ENCODE data around the gene CTAG1A. TPM values are rescaled to one million over a fixed set of nuclear protein-coding genes. Genes with fewer than 3 reads are reported as not detected.

The CTAG1A gene
- total and polyA plus RNA-seq, 2 donors (not counting 1 experiment from before 2014, with no cell fraction given) = not detected

- H3K79me2 ChIP-seq (ENCODE audit: control insufficient read depth, insufficient read depth, low read length) = no peaks in the 10 kb centered on the region
- H3K9ac ChIP-seq (ENCODE audit: low read length) = no peak overlapping the region
- H3K27ac ChIP-seq (ENCODE audit: low read length in 2 of 2) = no peak overlapping the region
- no peaks in the 10 kb centered on the region for H4K20me1 ChIP-seq (ENCODE audit: control insufficient read depth, insufficient read depth, low read length, poor library complexity, severe bottlenecking)
- H3K4me3 ChIP-seq (ENCODE audit: control extremely low read depth in 1 of 5, extremely low read depth in 1 of 5, insufficient read depth in 1 of 5, low read depth in 2 of 5, low read length in 4 of 5) = no peak overlapping the region
- no peaks in the 10 kb centered on the region for H3K36me3 ChIP-seq (replicated peaks in 1 of 2; ENCODE audit: control extremely low read depth in 1 of 2, control insufficient read depth in 1 of 2, extremely low read depth in 1 of 2, insufficient read depth in 2 of 2, low read length in 1 of 2)
- H3K9me3 ChIP-seq (ENCODE audit: control extremely low read depth in 1 of 3, control insufficient read depth in 2 of 3, insufficient read depth in 1 of 3, low read length in 2 of 3) = peaks cover 0 to 11% (median 0%) of the 10 kb centered on the region in 3 donors
- intact Hi-C loops (cut with micrococcal nuclease) = no loop called here
- no peak overlapping the region for H3K27ac Mint-ChIP-seq
- no peak overlapping the region for H3K4me3 Mint-ChIP-seq
- POLR2A ChIA-PET = no interaction called here
- CTCF ChIA-PET = no interaction called here
- no peak for ATAC-seq (ENCODE audit: low read depth)
- DNase-seq = no peak
- no peaks in the 10 kb centered on the region for H3K9me3 Mint-ChIP-seq (ENCODE audit: insufficient read depth)
- no peaks in the 10 kb centered on the region for H3K4me1 ChIP-seq (ENCODE audit: control insufficient read depth in 2 of 2, insufficient read depth in 2 of 2, low read length in 2 of 2)
- no peak overlapping the region for H3K4me2 ChIP-seq (replicated peaks; ENCODE audit: low read depth, low read length, poor library complexity, severe bottlenecking)
- TF ChIP-seq EZH2 (IDR thresholded peaks at IDR 0.05; ENCODE audit: borderline replicate concordance, insufficient read depth, low read depth, low read length, poor library complexity, severe bottlenecking) = no peak
- no peak for TF ChIP-seq CTCF (IDR thresholded peaks at IDR 0.05)
- H2AFZ ChIP-seq (ENCODE audit: insufficient read depth, low read depth, low read length, poor library complexity, severe bottlenecking) = no peak overlapping the region
- peaks cover 12% of the 10 kb centered on the region for H3K27me3 Mint-ChIP-seq
- no peaks in the 10 kb centered on the region for H3K27me3 ChIP-seq (replicated peaks in 1 of 4; ENCODE audit: control extremely low read depth in 1 of 4, control insufficient read depth in 3 of 4, insufficient read depth in 4 of 4, low read length in 3 of 4)
- WGBS (ENCODE audit: insufficient coverage) = no CpG with 5 or more reads among the region's 3 CpGs
- no peaks in the 10 kb centered on the region for H3K4me1 Mint-ChIP-seq
Measured at GRCh38 chrX:154596290-154596929, 11.5 kb downstream of the CTAG1A start.

GRCh38 chrX:154597221-154597620 is 12.3 kb downstream of the CTAG1A start:
- Histone ChIP-seq H3K4me2 (replicated peaks; ENCODE audit: low read depth, low read length, poor library complexity, severe bottlenecking) (no peak overlapping the region), H3K36me3 (replicated peaks in 1 of 2; ENCODE audit: control extremely low read depth in 1 of 2, control insufficient read depth in 1 of 2, extremely low read depth in 1 of 2, insufficient read depth in 2 of 2, low read length in 1 of 2) (no peaks in the 10 kb centered on the region), H3K9ac (ENCODE audit: low read length) (no peak overlapping the region), H3K4me3 (ENCODE audit: control extremely low read depth in 1 of 5, extremely low read depth in 1 of 5, insufficient read depth in 1 of 5, low read depth in 2 of 5, low read length in 4 of 5) (no peak overlapping the region), H4K20me1 (ENCODE audit: control insufficient read depth, insufficient read depth, low read length, poor library complexity, severe bottlenecking) (no peaks in the 10 kb centered on the region), H3K27ac (ENCODE audit: low read length in 2 of 2) (no peak overlapping the region), H2AFZ (ENCODE audit: insufficient read depth, low read depth, low read length, poor library complexity, severe bottlenecking) (no peak overlapping the region), H3K27me3 (replicated peaks in 1 of 4; ENCODE audit: control extremely low read depth in 1 of 4, control insufficient read depth in 3 of 4, insufficient read depth in 4 of 4, low read length in 3 of 4) (no peaks in the 10 kb centered on the region), H3K9me3 (ENCODE audit: control extremely low read depth in 1 of 3, control insufficient read depth in 2 of 3, insufficient read depth in 1 of 3, low read length in 2 of 3) (peaks cover 0 to 6% (median 0%) of the 10 kb centered on the region in 3 donors), H3K4me1 (ENCODE audit: control insufficient read depth in 2 of 2, insufficient read depth in 2 of 2, low read length in 2 of 2) (no peaks in the 10 kb centered on the region), H3K79me2 (ENCODE audit: control insufficient read depth, insufficient read depth, low read length) (no peaks in the 10 kb centered on the region)
- DNase-seq = no peak
- no peaks in the 10 kb centered on the region for H3K4me1 Mint-ChIP-seq
- intact Hi-C loops (cut with micrococcal nuclease) = no loop called here
- H3K4me3 Mint-ChIP-seq = no peak overlapping the region
- H3K27me3 Mint-ChIP-seq = peaks cover 11% of the 10 kb centered on the region
- CTCF ChIA-PET = no interaction called here
- ATAC-seq (ENCODE audit: low read depth) = no peak
- no peak overlapping the region for H3K27ac Mint-ChIP-seq
- POLR2A ChIA-PET = no interaction called here
- no CpG with 5 or more reads among the region's 12 CpGs for WGBS (ENCODE audit: insufficient coverage)
- TF ChIP-seq CTCF (IDR thresholded peaks at IDR 0.05) (no peak), EZH2 (IDR thresholded peaks at IDR 0.05; ENCODE audit: borderline replicate concordance, insufficient read depth, low read depth, low read length, poor library complexity, severe bottlenecking) (no peak)
- no peaks in the 10 kb centered on the region for H3K9me3 Mint-ChIP-seq (ENCODE audit: insufficient read depth)

Data from B cell (primary cell).